GM23338 (cell line): Measurements from ENCODE around the gene VAMP8. TPM values are rescaled to one million over a fixed set of nuclear protein-coding genes. Genes with fewer than 3 reads are reported as not detected.

ENCODE experiments used
- ATAC-seq: fragments of 200-7000 bp; cut with Tn5 transposase; 3 replicates; pipeline ENCODE4 v1.9.1; 2020
- DNase-seq: peaks from one replicate; pipeline ENCODE4 v3.0.0-alpha.2; 2015; ENCODE audit warnings: low spot score
- H2AFZ ChIP-seq: fragments of 200-600 bp; sonication (generic); 2 replicates; pipeline ENCODE4 v1.8.0; 2016; ENCODE audit warnings: antibody characterized with exemption, mild to moderate bottlenecking, moderate library complexity
- H3F3A ChIP-seq: fragments of 200-600 bp; sonication (generic); replicated peaks from 2 replicates; pipeline ENCODE4 v1.8.0; 2017; ENCODE audit warnings: antibody characterized with exemption, mixed run types, low read depth
- H3K27ac ChIP-seq: fragments of 200-600 bp; sonication (generic); 2 replicates; pipeline ENCODE4 v1.6.1; 2016; ENCODE audit warnings: low read depth
- H3K27me3 ChIP-seq: fragments of 200-600 bp; sonication (generic); 2 replicates; pipeline ENCODE4 v1.8.0; 2016; ENCODE audit warnings: mild to moderate bottlenecking, mixed run types, moderate library complexity; ENCODE audit not compliant: insufficient read depth
- H3K36me3 ChIP-seq: fragments of 200-600 bp; sonication (generic); 2 replicates; pipeline ENCODE4 v1.8.0; 2016; ENCODE audit warnings: mild to moderate bottlenecking; ENCODE audit not compliant: insufficient read depth
- H3K4me1 ChIP-seq: fragments of 200-600 bp; sonication (generic); 2 replicates; pipeline ENCODE4 v1.8.0; 2016; ENCODE audit warnings: mild to moderate bottlenecking, moderate library complexity; ENCODE audit not compliant: insufficient read depth
- H3K4me2 ChIP-seq: fragments of 200-600 bp; sonication (generic); 2 replicates; pipeline ENCODE4 v1.7.1; 2017; ENCODE audit warnings: mixed run types
- H3K4me3 ChIP-seq: fragments of 200-600 bp; sonication (generic); 2 replicates; pipeline ENCODE4 v1.6.1; 2016; ENCODE audit warnings: mixed run types
- H3K79me2 ChIP-seq: fragments of 200-600 bp; sonication (generic); replicated peaks from 2 replicates; pipeline ENCODE4 v1.8.0; 2017; ENCODE audit warnings: mild to moderate bottlenecking; ENCODE audit not compliant: insufficient read depth
- H3K9me2 ChIP-seq: fragments of 200-600 bp; sonication (generic); 2 replicates; pipeline ENCODE4 v1.8.0; 2017; ENCODE audit not compliant: insufficient read depth
- H4K20me1 ChIP-seq: fragments of 200-600 bp; sonication (generic); replicated peaks from 2 replicates; pipeline ENCODE4 v1.8.0; 2017; ENCODE audit warnings: mild to moderate bottlenecking; ENCODE audit not compliant: insufficient read depth
- H3K27ac Mint-ChIP-seq: 2 replicates; pipeline ENCODE4 v1.8.0; 2020; ENCODE audit warnings: inconsistent platforms, mild to moderate bottlenecking, moderate library complexity, mixed read lengths
- H3K27me3 Mint-ChIP-seq: 3 replicates; pipeline ENCODE4 v1.8.0; 2022; ENCODE audit warnings: low read depth, mild to moderate bottlenecking, moderate library complexity, mixed read lengths, inconsistent platforms; ENCODE audit not compliant: insufficient read depth, poor library complexity
- H3K36me3 Mint-ChIP-seq: 3 replicates; pipeline ENCODE4 v1.8.0; 2021; ENCODE audit warnings: low read depth, mild to moderate bottlenecking, inconsistent platforms, moderate library complexity, mixed read lengths
- H3K4me1 Mint-ChIP-seq: 3 replicates; pipeline ENCODE4 v1.8.0; 2020; ENCODE audit warnings: mild to moderate bottlenecking, inconsistent platforms, mixed read lengths
- H3K4me3 Mint-ChIP-seq: 3 replicates; pipeline ENCODE4 v1.8.0; 2021; ENCODE audit warnings: moderate library complexity, mild to moderate bottlenecking, inconsistent platforms, mixed read lengths
- H3K9me3 Mint-ChIP-seq: 3 replicates; pipeline ENCODE4 v1.8.0; 2020; ENCODE audit warnings: moderate library complexity, mild to moderate bottlenecking, inconsistent platforms, mixed read lengths
- CREB1 ChIP-seq: fragments of 250-450 bp; sonication (Bioruptor Pico); IDR thresholded peaks from 2 replicates; pipeline ENCODE4 v1.5.0; 2020; ENCODE audit warnings: low read depth, mild to moderate bottlenecking, moderate library complexity
- ETS1 ChIP-seq: IDR thresholded peaks from 2 replicates; pipeline ENCODE4 v1.6.1; 2016; ENCODE audit warnings: antibody characterized with exemption
- EZH2phosphoT487 ChIP-seq: fragments of 200-600 bp; sonication (generic); IDR thresholded peaks from one replicate; pipeline ENCODE4 v1.8.1; 2018; ENCODE audit warnings: antibody characterized with exemption; ENCODE audit not compliant: unreplicated experiment
- JUNB ChIP-seq: IDR thresholded peaks from one replicate; pipeline ENCODE4 v1.6.1; 2016; ENCODE audit warnings: antibody characterized with exemption; ENCODE audit not compliant: unreplicated experiment
- NANOG ChIP-seq: IDR thresholded peaks from 2 replicates; pipeline ENCODE4 v1.6.1; 2016; ENCODE audit warnings: antibody characterized with exemption, borderline replicate concordance
- POLR2AphosphoS5 ChIP-seq: IDR thresholded peaks from 2 replicates; pipeline ENCODE4 v1.6.1; 2016; ENCODE audit warnings: antibody characterized with exemption, low read depth
- REST ChIP-seq: IDR thresholded peaks from one replicate; pipeline ENCODE4 v1.6.1; 2018; ENCODE audit warnings: antibody characterized with exemption; ENCODE audit not compliant: unreplicated experiment
- STAT1 ChIP-seq: IDR thresholded peaks from one replicate; pipeline ENCODE4 v1.6.1; 2016; ENCODE audit warnings: antibody characterized with exemption; ENCODE audit not compliant: unreplicated experiment
- ZNF114 ChIP-seq: fragments of 250-450 bp; sonication (Bioruptor Pico); IDR thresholded peaks from 2 replicates; pipeline ENCODE4 v1.5.0; 2020; ENCODE audit warnings: mild to moderate bottlenecking, moderate library complexity
- ZNF331 ChIP-seq: fragments of 250-450 bp; sonication (Bioruptor Pico); IDR thresholded peaks from 2 replicates; pipeline ENCODE4 v1.5.0; 2020; ENCODE audit warnings: low read depth, mild to moderate bottlenecking, moderate library complexity
- polyA plus RNA-seq: library from polyadenylated mRNA; unstranded; fragments of >200 nt; fragmentation: Nextera tagmentation; extraction: Ambion mirVana; gene quantifications from 2 replicates; pipeline ENCODE4 v1.2.1, GENCODE V29; 2016
- total RNA-seq: library from RNA; depleted of rRNA; stranded (reverse); fragments of >200 nt; shearing (Covaris generic); gene quantifications from 2 replicates; pipeline ENCODE4 v1.2.3, GENCODE V29; 2014
- TF ChIP-seq, protein P1 (sequence below): fragments of 250-450 bp; sonication (Bioruptor Pico); IDR thresholded peaks from 2 replicates; pipeline ENCODE4 v1.5.0; 2020; ENCODE audit warnings: mild to moderate bottlenecking, moderate library complexity

The VAMP8 gene
- total and polyA plus RNA-seq, 2 experiments from 2014 or later = 16.3 to 71.7 TPM

DNA sequence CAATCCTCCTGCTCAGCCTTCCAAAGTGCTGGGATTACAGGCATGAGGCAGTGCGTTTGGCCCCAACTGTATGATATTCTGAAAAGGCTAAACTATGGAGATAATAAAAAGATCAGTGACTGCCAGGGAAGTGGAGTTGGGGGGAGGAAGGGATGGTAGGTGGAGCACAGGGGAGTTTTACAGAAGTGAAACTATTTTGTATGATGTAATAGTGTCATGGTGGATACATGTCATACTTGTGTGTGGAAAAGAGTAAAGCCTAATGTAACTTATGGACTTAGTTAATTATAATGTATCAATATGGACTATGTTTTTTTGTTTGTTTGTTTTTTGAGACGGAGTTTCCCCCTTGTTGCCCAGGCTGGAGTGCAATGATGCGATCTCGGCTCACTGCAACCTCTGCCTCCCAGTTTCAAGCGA lies 13.2 kb upstream of the VAMP8 start:
- peaks cover 1% of the 10 kb centered on the region for H3K27me3 Mint-ChIP-seq
- H3F3A ChIP-seq = no peaks in the 10 kb centered on the region; the same call in none of the 2 replicates
- no peak overlapping the region for H3K4me3 Mint-ChIP-seq
- H3K4me2 ChIP-seq = no peak overlapping the region
- peaks cover 9% of the 10 kb centered on the region; the same call in 1 of the 2 replicates for H3K27me3 ChIP-seq
- H3K4me1 ChIP-seq = peaks cover 8% of the 10 kb centered on the region; the same call in 1 of the 2 replicates
- TF ChIP-seq, protein P1, sequence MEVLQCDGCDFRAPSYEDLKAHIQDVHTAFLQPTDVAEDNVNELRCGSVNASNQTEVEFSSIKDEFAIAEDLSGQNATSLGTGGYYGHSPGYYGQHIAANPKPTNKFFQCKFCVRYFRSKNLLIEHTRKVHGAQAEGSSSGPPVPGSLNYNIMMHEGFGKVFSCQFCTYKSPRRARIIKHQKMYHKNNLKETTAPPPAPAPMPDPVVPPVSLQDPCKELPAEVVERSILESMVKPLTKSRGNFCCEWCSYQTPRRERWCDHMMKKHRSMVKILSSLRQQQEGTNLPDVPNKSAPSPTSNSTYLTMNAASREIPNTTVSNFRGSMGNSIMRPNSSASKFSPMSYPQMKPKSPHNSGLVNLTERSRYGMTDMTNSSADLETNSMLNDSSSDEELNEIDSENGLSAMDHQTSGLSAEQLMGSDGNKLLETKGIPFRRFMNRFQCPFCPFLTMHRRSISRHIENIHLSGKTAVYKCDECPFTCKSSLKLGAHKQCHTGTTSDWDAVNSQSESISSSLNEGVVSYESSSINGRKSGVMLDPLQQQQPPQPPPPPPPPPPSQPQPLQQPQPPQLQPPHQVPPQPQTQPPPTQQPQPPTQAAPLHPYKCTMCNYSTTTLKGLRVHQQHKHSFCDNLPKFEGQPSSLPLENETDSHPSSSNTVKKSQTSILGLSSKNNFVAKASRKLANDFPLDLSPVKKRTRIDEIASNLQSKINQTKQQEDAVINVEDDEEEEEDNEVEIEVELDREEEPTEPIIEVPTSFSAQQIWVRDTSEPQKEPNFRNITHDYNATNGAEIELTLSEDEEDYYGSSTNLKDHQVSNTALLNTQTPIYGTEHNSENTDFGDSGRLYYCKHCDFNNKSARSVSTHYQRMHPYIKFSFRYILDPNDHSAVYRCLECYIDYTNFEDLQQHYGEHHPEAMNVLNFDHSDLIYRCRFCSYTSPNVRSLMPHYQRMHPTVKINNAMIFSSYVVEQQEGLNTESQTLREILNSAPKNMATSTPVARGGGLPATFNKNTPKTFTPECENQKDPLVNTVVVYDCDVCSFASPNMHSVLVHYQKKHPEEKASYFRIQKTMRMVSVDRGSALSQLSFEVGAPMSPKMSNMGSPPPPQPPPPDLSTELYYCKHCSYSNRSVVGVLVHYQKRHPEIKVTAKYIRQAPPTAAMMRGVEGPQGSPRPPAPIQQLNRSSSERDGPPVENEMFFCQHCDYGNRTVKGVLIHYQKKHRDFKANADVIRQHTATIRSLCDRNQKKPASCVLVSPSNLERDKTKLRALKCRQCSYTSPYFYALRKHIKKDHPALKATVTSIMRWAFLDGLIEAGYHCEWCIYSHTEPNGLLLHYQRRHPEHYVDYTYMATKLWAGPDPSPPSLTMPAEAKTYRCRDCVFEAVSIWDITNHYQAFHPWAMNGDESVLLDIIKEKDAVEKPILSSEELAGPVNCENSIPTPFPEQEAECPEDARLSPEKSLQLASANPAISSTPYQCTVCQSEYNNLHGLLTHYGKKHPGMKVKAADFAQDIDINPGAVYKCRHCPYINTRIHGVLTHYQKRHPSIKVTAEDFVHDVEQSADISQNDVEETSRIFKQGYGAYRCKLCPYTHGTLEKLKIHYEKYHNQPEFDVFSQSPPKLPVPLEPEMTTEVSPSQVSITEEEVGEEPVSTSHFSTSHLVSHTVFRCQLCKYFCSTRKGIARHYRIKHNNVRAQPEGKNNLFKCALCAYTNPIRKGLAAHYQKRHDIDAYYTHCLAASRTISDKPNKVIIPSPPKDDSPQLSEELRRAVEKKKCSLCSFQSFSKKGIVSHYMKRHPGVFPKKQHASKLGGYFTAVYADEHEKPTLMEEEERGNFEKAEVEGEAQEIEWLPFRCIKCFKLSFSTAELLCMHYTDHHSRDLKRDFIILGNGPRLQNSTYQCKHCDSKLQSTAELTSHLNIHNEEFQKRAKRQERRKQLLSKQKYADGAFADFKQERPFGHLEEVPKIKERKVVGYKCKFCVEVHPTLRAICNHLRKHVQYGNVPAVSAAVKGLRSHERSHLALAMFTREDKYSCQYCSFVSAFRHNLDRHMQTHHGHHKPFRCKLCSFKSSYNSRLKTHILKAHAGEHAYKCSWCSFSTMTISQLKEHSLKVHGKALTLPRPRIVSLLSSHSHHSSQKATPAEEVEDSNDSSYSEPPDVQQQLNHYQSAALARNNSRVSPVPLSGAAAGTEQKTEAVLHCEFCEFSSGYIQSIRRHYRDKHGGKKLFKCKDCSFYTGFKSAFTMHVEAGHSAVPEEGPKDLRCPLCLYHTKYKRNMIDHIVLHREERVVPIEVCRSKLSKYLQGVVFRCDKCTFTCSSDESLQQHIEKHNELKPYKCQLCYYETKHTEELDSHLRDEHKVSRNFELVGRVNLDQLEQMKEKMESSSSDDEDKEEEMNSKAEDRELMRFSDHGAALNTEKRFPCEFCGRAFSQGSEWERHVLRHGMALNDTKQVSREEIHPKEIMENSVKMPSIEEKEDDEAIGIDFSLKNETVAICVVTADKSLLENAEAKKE (CRISPR knock-in tag) = no peak
- TF ChIP-seq JUNB (no peak), STAT1 (no peak), REST (no peak), ZNF114 (CRISPR knock-in tag) (no peak), ETS1 (no peak), NANOG (no peak), ZNF331 (no peak), CREB1 (CRISPR knock-in tag) (no peak), POLR2AphosphoS5 (no peak), EZH2phosphoT487 (no peak)
- no peak overlapping the region for H2AFZ ChIP-seq
- peaks cover 17% of the 10 kb centered on the region for H3K79me2 ChIP-seq
- peaks cover 7% of the 10 kb centered on the region; the same call in 2 of the 3 replicates for H3K4me1 Mint-ChIP-seq
- H3K36me3 Mint-ChIP-seq = no peaks in the 10 kb centered on the region
- no peak overlapping the region for H3K4me3 ChIP-seq
- H3K27ac Mint-ChIP-seq = no peak overlapping the region
- ATAC-seq = no peak
- no peak for DNase-seq
- no peaks in the 10 kb centered on the region for H4K20me1 ChIP-seq
- peaks cover 2% of the 10 kb centered on the region; the same call in 1 of the 2 replicates for H3K36me3 ChIP-seq
- H3K9me2 ChIP-seq = no peaks in the 10 kb centered on the region
- H3K27ac ChIP-seq = no peak overlapping the region
- H3K9me3 Mint-ChIP-seq = no peaks in the 10 kb centered on the region; the same call in 2 of the 3 replicates
